HG02610 (cell line): Measurements from ENCODE around the gene CNN2.

Experiments
- ATAC-seq: cut with Tn5 transposase; IDR thresholded peaks from one replicate; pipeline ENCODE4 v1.9.1; 2021; ENCODE audit warnings: mild to moderate bottlenecking, moderate library complexity; ENCODE audit not compliant: unreplicated experiment

Gene CNN2

GRCh38 chr19:1080360-1081161 is 54.2 kb downstream of the CNN2 start:
- ATAC-seq: no peak

- no peak for ATAC-seq
These were observed 55.1 kb downstream of the CNN2 start for GRCh38 chr19:1081301-1082164.

- ATAC-seq: no peak
These were observed 55.9 kb downstream of the CNN2 start for GRCh38 chr19:1082165-1082927.

- no peak for ATAC-seq
These were observed 56.8 kb downstream of the CNN2 start for GRCh38 chr19:1082928-1083816.

GRCh38 chr19:1084024-1084868 is 57.8 kb downstream of the CNN2 start:
- no peak for ATAC-seq

- ATAC-seq: no peak
These were observed 58.7 kb downstream of the CNN2 start for GRCh38 chr19:1085053-1085658.

- ATAC-seq: no peak
These were observed 59.5 kb downstream of the CNN2 start for GRCh38 chr19:1085676-1086442.

GRCh38 chr19:1086613-1087012 is 60.2 kb downstream of the CNN2 start:
- no peak for ATAC-seq

GRCh38 chr19:1087813-1088415 is 61.5 kb downstream of the CNN2 start:
- no peak for ATAC-seq

- no peak for ATAC-seq
These were observed 62.1 kb downstream of the CNN2 start for GRCh38 chr19:1088416-1089010.
